SK-N-SH treated with all-trans-retinoic acid at 6 μM for 48 hours (cell line): ENCODE data around the gene OXNAD1.

Experiments
- BACH2 ChIP-seq: fragments of 250-450 bp; sonication (Bioruptor Pico); IDR thresholded peaks from 2 replicates; pipeline ENCODE4 v1.9.0; 2021; ENCODE audit warnings: mild to moderate bottlenecking, borderline replicate concordance
- CSDC2 ChIP-seq: fragments of 250-450 bp; sonication (Bioruptor Pico); IDR thresholded peaks from 2 replicates; pipeline ENCODE4 v1.5.0; 2020; ENCODE audit warnings: mild to moderate bottlenecking, moderate library complexity
- GLIS3 ChIP-seq: fragments of 250-450 bp; sonication (Bioruptor Pico); IDR thresholded peaks from 2 replicates; pipeline ENCODE4 v1.5.0; 2020; ENCODE audit warnings: mild to moderate bottlenecking, moderate library complexity
- PATZ1 ChIP-seq: fragments of 250-450 bp; sonication (Bioruptor Pico); IDR thresholded peaks from 2 replicates; pipeline ENCODE4 v1.8.0; 2020; ENCODE audit warnings: mild to moderate bottlenecking, moderate library complexity, borderline replicate concordance
- RARB ChIP-seq: fragments of 250-450 bp; sonication (Bioruptor Pico); IDR thresholded peaks from 2 replicates; pipeline ENCODE4 v1.8.0; 2021; ENCODE audit warnings: mild to moderate bottlenecking, moderate library complexity
- SNAI2 ChIP-seq: fragments of 250-450 bp; sonication (Bioruptor Pico); IDR thresholded peaks from 2 replicates; pipeline ENCODE4 v1.5.0; 2020; ENCODE audit warnings: mild to moderate bottlenecking, moderate library complexity
- TSHZ2 ChIP-seq: fragments of 250-450 bp; sonication (Bioruptor Pico); IDR thresholded peaks from 2 replicates; pipeline ENCODE4 v1.5.0; 2020; ENCODE audit warnings: mild to moderate bottlenecking, moderate library complexity
- ZC3H10 ChIP-seq: fragments of 250-450 bp; sonication (Bioruptor Pico); IDR thresholded peaks from 2 replicates; pipeline ENCODE4 v1.5.1; 2021; ENCODE audit warnings: mild to moderate bottlenecking, moderate library complexity
- ZFP3 ChIP-seq: fragments of 250-450 bp; sonication (Bioruptor Pico); IDR thresholded peaks from 2 replicates; pipeline ENCODE4 v1.5.0; 2020; ENCODE audit warnings: mild to moderate bottlenecking, moderate library complexity
- ZFP30 ChIP-seq: fragments of 450-650 bp; formaldehyde crosslinking; IDR thresholded peaks from 2 replicates; pipeline ENCODE4 v1.5.0; 2022; ENCODE audit warnings: mild to moderate bottlenecking, moderate library complexity
- ZNF565 ChIP-seq: fragments of 450-650 bp; formaldehyde crosslinking; conservative IDR thresholded peaks from 2 replicates; pipeline ENCODE4 v1.5.0; 2020; ENCODE audit warnings: low read depth, mild to moderate bottlenecking, moderate library complexity
- TF ChIP-seq, protein P1 (sequence below): fragments of 250-450 bp; sonication (Bioruptor Pico); IDR thresholded peaks from 2 replicates; pipeline ENCODE4 v1.5.1; 2020; ENCODE audit warnings: low read depth, mild to moderate bottlenecking, moderate library complexity
- TF ChIP-seq, protein P2 (sequence below): fragments of 250-450 bp; sonication (Bioruptor Pico); IDR thresholded peaks from 2 replicates; pipeline ENCODE4 v1.5.1; 2021; ENCODE audit warnings: mild to moderate bottlenecking, moderate library complexity
- TF ChIP-seq, protein P3 (sequence below): fragments of 250-450 bp; sonication (Bioruptor Pico); IDR thresholded peaks from 2 replicates; pipeline ENCODE4 v1.8.0; 2021; ENCODE audit warnings: low read depth, mild to moderate bottlenecking, moderate library complexity, borderline replicate concordance

DNA sequence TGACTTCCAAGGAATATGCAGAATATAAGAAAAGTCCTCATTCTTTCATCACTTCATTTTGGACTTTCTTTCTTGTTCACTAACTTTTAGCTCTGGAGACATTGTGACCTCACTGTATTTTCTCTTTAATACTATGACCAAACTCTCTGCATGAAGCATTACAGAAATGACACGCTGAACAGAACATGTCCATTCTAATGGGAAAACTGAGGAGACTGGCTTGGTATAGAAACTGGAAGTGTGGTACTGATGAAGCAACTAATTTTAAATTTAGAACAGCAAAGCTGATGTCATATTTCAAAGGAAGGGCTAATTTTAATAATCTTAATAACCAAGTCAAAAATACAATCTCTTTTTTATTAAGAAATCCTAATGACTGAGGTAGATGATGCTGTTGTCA lies 5.0 kb upstream of the OXNAD1 start:
- TF ChIP-seq, protein P1, sequence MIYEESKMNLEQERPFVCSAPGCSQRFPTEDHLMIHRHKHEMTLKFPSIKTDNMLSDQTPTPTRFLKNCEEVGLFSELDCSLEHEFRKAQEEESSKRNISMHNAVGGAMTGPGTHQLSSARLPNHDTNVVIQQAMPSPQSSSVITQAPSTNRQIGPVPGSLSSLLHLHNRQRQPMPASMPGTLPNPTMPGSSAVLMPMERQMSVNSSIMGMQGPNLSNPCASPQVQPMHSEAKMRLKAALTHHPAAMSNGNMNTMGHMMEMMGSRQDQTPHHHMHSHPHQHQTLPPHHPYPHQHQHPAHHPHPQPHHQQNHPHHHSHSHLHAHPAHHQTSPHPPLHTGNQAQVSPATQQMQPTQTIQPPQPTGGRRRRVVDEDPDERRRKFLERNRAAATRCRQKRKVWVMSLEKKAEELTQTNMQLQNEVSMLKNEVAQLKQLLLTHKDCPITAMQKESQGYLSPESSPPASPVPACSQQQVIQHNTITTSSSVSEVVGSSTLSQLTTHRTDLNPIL (CRISPR knock-in tag), result no peak
- TF ChIP-seq ZFP30 (CRISPR knock-in tag), result no peak
- no peak for TF ChIP-seq BACH2
- no peak for TF ChIP-seq GLIS3 (CRISPR knock-in tag)
- TF ChIP-seq ZFP3 (CRISPR knock-in tag), result no peak
- no peak for TF ChIP-seq SNAI2 (CRISPR knock-in tag)
- no peak for TF ChIP-seq PATZ1 (CRISPR knock-in tag)
- TF ChIP-seq, protein P2, sequence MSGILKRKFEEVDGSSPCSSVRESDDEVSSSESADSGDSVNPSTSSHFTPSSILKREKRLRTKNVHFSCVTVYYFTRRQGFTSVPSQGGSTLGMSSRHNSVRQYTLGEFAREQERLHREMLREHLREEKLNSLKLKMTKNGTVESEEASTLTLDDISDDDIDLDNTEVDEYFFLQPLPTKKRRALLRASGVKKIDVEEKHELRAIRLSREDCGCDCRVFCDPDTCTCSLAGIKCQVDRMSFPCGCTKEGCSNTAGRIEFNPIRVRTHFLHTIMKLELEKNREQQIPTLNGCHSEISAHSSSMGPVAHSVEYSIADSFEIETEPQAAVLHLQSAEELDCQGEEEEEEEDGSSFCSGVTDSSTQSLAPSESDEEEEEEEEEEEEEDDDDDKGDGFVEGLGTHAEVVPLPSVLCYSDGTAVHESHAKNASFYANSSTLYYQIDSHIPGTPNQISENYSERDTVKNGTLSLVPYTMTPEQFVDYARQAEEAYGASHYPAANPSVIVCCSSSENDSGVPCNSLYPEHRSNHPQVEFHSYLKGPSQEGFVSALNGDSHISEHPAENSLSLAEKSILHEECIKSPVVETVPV (CRISPR knock-in tag), result no peak
- TF ChIP-seq RARB (CRISPR knock-in tag), result no peak
- no peak for TF ChIP-seq ZC3H10 (CRISPR knock-in tag)
- TF ChIP-seq, protein P3, sequence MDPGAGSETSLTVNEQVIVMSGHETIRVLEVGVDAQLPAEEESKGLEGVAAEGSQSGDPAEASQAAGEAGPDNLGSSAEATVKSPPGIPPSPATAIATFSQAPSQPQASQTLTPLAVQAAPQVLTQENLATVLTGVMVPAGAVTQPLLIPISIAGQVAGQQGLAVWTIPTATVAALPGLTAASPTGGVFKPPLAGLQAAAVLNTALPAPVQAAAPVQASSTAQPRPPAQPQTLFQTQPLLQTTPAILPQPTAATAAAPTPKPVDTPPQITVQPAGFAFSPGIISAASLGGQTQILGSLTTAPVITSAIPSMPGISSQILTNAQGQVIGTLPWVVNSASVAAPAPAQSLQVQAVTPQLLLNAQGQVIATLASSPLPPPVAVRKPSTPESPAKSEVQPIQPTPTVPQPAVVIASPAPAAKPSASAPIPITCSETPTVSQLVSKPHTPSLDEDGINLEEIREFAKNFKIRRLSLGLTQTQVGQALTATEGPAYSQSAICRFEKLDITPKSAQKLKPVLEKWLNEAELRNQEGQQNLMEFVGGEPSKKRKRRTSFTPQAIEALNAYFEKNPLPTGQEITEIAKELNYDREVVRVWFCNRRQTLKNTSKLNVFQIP (CRISPR knock-in tag), result no peak
- TF ChIP-seq TSHZ2 (CRISPR knock-in tag), result no peak
- TF ChIP-seq CSDC2 (CRISPR knock-in tag), result no peak
- TF ChIP-seq ZNF565 (CRISPR knock-in tag), result no peak
